ENCODE results near the gene PIGU.
A peak's percentile ranks its signal among the peaks of the same experiment; 100 is the strongest.

The PIGU gene

GRCh38 chr20:34557936-34558319, 119.0 kb downstream of the PIGU start:
- DNase-seq (ENCODE audit: low spot score): no peak

DNA sequence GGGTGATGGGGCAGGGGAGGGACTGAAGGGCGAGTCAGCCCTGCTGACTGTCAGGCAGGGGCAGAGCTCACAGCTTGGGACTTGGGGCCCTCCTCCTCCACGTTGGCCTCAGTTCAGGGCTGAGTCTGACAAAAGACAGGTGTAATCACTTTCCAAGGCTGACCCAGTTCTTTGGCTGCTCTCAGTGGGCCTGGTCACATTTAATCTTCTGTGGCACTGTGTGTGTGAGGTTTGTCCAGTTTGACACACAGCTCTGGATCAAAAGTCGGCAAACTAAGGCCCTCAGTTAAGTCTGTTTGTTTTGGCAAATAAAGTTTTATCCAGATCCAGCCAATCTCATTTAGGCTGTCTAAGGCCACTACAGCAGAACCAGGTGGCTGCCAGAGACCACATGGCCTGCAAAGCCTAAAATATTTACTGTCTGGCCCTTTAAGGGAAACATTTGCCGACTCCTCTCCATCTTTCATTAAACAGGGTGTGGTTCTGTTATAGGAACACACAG, 123.5 kb downstream of the PIGU start:
- no peak for DNase-seq (ENCODE audit: low spot score)

GRCh38 chr20:34552569-34552968, 124.3 kb downstream of the PIGU start:
- no peak for DNase-seq (ENCODE audit: low spot score)

DNA sequence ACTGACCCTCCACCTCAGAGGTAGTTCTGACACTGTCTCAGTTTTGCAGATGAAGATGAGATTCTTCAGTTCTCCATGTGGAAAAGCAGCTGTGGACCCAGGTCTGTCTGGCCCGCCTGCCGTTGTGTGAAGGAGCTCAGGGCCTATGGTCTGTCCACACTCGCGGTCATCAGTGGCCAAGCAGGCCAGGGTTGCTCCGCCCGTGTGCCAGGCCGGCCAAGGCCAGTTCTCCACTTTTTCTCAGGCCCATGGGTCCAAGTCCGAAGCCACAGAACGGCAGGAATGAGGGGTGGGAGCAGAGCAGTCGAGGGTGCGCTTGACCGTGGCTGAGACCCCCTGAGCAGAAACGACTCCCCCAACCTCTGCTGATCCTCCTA, 127.0 kb downstream of the PIGU start:
- DNase-seq (ENCODE audit: low spot score): no peak

DNA sequence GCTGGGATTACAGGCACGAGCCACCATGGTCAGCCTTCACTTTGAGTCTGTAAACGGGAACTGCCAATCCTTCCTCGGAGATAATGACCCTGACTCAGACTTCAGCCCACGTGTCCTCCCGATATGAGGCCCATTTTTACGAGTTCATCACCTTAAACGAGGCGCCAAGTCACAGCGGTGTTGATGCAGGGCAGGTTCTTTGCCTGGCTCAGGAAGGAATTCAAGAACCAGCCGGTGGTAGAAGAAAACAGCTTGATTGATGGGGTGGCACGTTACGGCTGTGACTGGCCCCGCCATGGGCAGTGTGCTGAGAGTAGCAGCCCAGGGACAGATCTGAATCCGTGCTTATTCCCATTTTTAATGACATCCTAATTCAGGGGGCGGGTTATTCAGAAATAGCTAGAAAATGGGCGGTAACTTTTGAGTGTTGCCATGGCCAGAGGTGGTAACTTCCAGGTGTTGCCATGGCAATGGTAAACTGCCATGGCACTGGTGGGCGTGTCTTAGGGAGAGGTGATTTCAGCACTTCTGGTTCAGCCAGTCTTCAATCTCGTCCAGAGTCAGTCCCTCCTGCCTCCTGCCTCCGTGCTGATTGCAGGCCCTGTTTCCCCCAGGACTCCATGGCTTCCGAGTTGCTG, 127.5 kb downstream of the PIGU start:
- peak; percentile 77 for DNase-seq (ENCODE audit: low spot score)

DNA sequence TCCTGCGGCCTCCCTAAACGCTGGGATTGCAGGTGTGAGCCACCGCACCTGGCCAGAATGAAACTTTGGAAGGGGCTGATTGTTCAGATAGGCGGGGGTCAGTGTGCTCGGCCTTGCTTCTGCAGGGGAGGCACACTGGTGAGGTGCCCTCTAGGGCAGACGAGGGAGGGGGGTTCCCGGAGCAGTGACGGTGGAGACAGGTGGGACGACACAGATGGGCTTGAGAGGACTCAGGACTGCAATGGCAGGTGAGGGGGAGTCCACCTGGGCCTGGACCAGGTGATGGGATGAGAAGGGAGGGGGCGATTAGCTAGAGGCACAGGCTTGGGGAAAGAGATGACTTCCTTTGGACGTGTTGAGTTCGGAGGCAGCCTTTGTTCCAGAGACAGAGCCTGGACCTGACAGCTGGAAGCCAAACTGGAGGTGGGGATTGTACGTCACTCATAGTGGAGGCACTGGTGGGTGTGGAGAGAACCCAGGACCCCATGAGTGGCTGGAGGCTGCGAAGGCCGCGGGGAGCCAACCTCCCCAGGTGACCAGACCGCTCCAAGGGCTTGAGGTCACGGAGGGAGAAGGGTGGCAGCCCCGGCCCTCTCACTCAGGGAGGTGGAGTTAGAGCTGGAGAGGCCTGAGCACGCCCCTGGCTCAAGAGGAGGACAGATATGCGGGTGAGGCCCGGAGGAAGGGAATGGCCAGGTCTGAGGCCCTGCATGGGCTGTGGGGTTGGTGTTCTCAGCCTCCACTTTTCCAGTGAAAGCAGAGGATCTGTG, 128.9 kb downstream of the PIGU start:
- DNase-seq (ENCODE audit: low spot score): no peak

DNA sequence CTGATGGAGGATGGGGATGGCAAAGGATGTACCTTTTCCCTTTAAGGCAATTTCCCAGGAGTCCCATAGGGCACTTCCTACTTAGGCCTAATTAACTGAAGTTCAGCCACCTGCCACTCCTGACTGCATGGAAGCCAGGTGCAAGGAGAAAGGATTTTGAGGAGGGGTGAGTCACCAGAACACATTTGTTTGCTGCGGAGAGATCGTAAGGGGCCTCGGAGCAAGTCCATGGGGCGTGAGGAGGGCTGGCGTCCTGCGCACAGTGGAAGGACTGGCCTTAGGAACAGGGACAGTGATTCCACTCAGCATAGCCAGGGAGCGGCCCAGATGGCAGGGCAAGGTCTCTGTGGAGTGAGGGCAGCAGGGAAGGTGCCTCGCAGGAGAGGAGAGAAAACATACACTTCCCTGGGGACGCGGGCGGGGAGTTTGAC, 130.1 kb downstream of the PIGU start:
- DNase-seq (ENCODE audit: low spot score): no peak

DNA sequence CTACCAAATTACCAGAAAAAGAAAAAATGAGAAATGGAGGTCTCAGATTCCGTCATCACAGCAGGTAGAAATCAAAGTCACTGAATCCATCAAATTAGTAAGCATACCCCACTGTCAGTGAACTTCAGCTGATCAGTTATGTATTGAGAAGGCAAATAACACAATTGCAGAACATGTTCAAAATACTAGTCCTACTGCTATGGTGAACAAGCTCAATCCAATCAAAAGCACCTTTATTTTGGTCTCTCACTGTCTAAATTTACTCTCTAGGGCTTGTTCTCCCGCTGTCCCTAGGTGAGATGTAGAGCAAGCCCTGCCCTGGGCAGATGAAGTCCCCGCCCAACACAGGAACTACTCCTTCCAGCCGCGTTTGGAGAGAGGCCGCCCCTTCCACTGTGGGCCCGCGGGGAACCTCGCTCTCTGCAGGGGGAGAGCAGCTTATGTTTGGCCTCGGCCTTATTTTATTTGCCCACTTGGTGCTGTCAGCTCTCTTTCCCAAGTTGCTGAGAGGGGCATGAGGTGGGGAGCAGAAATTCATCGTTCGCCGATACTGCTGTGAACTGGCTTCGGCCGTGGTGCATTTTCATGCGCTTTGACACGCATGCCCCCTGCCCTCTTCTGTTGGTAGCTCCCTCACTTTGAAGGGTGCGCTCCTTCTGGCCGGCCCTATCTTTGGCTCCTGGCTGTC, 132.6 kb downstream of the PIGU start:
- DNase-seq (ENCODE audit: low spot score): peak; percentile 62

DNA sequence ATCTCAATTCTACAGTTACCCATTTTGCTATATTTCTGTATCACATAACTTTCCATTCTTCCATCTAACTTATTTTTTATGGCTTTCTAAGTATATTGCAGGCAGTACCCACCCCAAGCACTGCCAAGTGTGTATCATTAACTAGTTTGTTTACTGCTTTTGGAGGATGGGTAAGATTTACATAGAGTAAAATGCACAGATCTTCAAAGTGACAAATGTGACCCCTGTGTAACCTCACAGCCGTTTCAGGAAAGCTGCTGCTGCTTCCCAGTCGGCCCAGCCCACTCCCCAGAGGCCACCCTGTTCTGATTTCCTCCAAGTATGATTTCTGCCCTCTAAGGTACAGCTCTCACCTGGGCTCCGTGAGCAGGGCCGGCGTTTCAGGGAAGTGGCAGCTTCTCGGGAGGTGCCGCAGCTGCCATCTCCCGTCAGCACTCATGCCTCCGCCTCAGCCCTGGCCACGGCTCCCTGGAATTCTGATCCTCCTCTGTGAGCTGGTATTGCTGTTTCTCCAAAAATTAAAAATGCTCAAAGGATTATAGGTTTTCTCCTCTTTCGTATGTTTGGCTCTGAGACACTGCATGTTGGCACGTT, 133.3 kb downstream of the PIGU start:
- DNase-seq (ENCODE audit: low spot score): no peak

GRCh38 chr20:34542439-34542838, 134.5 kb downstream of the PIGU start:
- no peak for DNase-seq (ENCODE audit: low spot score)

- no peak for DNase-seq (ENCODE audit: low spot score)
Observed at GRCh38 chr20:34541917-34542316, 135.0 kb downstream of the PIGU start.

DNA sequence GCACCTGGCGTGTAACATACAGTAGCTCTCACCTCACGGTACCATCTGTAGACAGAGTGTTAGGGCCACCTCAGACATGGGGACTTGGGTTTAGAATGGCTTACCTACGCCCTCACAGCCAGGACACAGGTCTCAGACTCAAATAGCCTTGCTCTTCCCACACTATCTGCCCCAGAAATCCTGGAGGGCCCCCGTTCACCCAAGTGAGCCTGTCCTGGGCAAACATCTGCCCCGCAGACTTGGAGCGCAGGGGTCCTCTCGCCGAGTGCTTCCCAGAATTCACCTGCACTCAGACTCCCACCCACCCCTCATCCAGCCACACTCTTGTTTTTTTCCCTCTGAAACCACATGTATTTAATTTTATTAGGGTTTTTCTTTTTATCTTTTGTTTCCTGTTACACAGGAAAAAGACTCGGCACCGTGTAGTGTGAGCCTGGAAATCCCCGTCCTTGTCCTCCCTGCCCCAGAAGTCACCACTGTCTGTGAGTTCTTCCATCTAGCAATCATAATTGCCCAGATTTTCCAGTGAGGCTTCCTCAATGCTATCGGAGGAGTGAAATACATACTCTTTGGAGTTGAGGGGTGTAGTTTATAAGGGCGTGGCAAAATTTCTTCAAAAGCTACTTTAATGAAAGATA, 135.5 kb downstream of the PIGU start:
- DNase-seq (ENCODE audit: low spot score): no peak

DNA sequence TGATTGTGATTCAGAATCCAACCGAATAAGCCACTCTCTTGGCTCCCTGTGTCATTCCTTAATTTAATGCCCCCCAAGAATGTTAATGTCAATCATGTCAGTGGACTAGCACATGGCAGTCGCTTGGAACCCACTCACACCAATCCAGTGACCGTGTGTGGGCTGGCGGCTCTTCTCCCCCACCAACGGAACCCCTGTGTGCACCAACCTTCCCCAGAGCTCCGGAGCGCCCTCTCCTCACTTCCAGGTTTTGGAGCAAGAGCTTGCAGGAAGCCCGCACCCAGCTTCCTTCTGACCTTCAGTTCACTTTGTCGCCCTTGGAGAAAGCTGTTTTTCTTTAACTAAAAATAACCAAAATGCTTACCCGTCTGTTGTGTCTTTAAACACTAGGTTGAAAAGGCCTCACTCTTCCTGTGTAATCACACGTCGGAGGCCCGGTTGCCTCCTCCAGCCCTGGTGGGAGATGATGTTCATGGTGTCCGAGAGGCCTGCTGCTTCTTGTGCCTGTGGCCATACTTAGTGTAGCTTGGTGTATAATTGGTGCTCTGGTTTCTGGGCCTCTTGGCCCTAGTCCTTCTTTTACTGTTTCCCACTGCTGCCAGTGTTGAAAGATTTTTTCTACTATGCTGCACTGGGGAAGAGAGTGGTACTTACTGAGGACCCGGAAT, 136.2 kb downstream of the PIGU start:
- DNase-seq (ENCODE audit: low spot score): no peak

GRCh38 chr20:34539756-34540155, 137.1 kb downstream of the PIGU start:
- DNase-seq (ENCODE audit: low spot score): no peak

- DNase-seq (ENCODE audit: low spot score): peak; percentile 71
Observed at GRCh38 chr20:34538671-34539123, 138.2 kb downstream of the PIGU start.

GRCh38 chr20:34537651-34538050, 139.2 kb downstream of the PIGU start:
- DNase-seq (ENCODE audit: low spot score): no peak

GRCh38 chr20:34536798-34537394, 140.0 kb downstream of the PIGU start:
- DNase-seq (ENCODE audit: low spot score): peak; percentile 51

DNA sequence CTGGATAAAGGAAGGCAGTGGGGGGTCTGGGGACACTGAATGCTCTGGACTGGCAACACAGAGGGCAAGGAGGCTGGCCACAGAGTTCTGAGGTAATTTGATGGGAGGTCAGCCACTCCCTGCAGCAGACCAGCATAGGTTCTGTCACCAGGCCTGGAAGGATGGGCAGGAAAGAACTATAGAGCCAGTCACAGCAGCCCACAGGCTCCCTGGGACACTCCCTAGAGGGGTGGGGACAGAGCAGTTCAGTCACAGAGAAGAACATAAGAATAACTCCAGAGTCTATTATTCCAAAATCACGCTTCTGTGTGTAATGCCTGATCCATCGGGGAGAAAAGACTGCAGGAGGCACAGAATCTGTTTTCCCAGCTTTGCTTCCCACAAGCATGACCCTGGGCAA, 141.0 kb downstream of the PIGU start:
- no peak for DNase-seq (ENCODE audit: low spot score)

DNA sequence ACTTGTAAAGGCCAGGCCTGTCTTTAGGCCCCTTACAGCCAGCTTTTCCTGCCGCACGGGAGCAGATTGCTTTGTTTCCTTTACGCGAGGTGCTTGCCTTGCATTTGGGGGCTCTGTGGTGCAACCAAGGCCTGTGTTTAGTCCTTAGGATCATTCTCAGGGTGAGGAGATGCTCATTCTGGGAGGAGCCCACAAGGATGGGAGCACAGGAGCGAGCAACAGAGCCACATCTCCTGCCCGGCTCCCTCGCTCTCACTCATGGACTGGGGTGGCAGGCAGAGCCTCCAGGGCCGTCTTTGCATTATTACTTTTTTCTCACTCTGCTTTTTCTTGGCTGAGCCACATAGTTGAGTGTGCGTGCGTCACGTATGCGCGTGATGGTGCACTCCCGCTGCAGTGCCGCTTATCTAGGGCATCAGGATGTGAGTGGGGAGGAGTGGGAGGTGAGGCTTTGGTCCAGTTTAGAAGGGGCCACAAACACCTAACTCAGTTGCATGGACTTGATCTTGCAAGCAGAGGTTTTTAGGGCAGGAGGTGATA, 141.5 kb downstream of the PIGU start:
- no peak for DNase-seq (ENCODE audit: low spot score)

DNA sequence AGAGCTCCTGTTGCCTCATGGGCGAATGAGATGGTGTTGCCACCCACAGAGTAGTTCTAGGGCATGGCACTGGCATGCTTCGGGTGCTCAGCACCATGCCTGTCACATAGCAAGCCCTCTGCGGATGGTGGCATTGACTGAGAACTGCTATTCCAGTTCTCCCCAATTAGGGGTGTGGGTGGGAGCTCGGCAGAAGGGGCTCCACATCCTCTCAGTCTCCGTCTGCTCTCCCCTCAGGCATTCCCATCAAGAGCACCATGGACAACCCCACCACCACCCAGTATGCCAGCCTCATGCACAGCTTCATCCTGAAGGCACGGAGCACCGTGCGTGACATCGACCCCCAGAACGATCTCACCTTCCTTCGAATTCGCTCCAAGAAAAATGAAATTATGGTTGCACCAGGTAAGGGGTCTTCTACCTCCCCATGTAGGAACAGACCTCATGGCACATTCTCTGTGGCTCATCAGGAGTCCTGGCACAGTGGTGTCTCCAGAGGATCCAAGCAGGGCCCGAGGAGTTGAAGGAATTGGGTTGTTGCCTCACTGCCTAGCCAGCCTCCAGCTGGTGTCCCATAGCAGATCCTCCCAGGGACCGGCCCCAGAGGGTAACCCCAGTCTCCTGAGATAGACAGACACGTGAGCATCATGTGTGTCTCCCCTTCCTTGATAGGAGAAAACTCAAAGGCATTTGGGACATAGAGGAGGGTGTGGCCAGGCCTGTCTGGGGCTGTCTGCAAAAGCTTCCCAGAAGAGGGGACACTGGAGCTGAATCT, 142.3 kb downstream of the PIGU start:
- no peak for DNase-seq (ENCODE audit: low spot score)
